GM10266 (cell line): Measurements from ENCODE around the gene S100PBP.

Source experiments
- DNase-seq: peaks from one replicate; pipeline ENCODE4 v3.0.0; 2012; ENCODE audit errors: extremely low spot score
- TF ChIP-seq, protein P1 (sequence below): IDR thresholded peaks from 2 replicates; pipeline ENCODE4 v1.5.1; 2012; ENCODE audit warnings: mild to moderate bottlenecking, low read depth; ENCODE audit not compliant: control insufficient read depth, insufficient read depth; ENCODE audit errors: missing control alignments

S100PBP gene

DNA sequence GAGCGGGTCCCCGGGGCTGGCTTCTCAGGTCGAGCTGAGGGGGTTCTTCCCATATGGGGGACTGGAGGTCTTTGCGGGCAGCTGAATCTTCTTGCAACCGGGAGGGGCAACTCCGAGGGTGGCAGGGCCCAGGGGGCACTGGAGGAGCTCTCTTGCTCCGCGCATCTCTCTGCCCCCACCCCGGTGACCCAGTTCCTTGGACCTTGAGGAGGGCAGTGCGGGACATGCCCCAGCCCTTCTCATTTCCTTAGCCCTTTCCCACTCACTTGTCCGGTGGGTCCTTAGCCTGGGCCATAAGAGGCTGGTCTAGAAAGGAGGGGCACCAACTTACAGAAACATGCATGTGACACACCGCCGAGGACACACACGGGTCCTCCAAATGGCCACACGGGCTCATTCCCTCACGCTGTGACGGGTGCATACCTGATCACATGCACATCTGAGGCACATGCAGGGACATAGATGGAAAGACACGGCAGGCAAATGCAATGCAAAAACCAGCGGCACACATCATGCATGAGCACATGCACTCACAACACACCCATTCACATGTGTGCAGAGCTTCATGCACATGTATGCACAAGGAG lies 69.5 kb downstream of the S100PBP start:
- TF ChIP-seq, protein P1, sequence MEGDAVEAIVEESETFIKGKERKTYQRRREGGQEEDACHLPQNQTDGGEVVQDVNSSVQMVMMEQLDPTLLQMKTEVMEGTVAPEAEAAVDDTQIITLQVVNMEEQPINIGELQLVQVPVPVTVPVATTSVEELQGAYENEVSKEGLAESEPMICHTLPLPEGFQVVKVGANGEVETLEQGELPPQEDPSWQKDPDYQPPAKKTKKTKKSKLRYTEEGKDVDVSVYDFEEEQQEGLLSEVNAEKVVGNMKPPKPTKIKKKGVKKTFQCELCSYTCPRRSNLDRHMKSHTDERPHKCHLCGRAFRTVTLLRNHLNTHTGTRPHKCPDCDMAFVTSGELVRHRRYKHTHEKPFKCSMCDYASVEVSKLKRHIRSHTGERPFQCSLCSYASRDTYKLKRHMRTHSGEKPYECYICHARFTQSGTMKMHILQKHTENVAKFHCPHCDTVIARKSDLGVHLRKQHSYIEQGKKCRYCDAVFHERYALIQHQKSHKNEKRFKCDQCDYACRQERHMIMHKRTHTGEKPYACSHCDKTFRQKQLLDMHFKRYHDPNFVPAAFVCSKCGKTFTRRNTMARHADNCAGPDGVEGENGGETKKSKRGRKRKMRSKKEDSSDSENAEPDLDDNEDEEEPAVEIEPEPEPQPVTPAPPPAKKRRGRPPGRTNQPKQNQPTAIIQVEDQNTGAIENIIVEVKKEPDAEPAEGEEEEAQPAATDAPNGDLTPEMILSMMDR = no peak

DNA sequence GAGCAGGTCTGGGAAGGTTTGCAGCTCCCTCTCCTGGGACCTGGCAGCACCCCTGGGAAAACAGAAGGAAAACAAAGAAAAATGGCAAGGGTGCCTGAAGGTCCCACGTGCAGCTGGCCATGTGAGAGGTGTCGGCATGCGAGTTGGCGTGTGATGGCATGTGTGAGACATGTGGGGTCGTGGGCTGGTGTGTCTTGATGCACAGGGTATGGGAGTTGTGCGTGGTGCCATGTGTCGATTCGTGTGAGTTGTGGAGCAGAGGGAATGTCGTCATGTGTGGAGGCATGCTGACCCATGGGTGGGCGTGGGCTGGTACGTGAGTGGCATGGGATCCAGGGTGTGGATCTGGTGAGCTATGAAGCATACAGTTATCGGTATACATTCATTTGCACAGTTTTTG lies 70.2 kb downstream of the S100PBP start:
- no peak for DNase-seq
- TF ChIP-seq, protein P1 = no peak

More for the DNA sequence above, 69.5 kb downstream of the S100PBP start:
- DNase-seq = no peak

DNA sequence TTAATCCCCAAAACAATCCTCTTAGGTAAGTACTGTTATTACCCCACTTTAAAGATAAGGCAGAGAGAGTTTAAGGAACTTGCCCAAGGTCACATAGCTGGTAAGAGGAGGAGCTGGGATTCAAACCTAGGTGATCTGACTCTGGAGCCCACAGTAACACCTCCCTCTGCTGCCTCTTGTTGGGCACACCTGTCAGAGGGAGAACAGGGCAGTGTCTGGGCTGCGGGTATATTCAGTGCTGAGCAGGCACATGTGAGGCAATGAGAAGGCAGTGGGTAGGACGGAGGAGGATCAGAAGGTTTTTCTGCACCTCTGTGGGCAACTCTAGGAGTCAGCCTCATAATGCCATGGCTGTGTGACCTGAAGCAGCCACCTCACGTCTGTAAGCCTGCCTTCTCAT lies 70.7 kb downstream of the S100PBP start:
- DNase-seq = no peak
- TF ChIP-seq, protein P1 = no peak

DNA sequence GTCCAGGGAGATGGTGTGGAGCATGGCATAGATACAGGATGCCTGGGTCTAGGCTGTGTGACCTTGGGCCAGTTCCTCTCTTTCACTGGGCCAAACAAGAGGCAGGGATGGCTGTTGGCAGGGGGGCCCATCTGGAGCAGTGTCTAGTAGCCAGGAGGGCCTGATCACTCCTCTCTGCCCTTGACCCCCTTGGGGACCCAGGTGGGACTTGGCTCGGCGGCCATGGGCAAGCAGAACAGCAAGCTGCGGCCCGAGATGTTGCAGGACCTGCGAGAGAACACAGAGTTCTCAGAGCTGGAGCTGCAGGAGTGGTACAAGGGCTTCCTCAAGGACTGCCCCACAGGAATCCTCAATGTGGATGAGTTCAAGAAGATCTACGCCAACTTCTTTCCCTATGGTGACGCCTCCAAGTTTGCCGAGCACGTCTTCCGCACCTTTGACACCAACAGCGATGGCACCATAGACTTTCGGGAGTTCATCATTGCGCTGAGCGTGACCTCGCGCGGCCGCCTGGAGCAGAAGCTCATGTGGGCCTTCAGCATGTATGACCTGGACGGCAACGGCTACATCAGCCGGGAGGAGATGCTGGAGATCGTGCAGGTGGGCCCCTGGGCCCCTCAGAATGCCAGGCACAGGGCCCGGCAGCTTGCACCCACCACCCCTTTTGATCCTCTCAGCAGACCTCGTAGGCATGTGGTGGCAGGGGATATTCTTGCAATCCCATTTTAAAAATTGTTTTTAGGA lies 71.4 kb downstream of the S100PBP start:
- TF ChIP-seq, protein P1 = no peak
- no peak for DNase-seq

DNA sequence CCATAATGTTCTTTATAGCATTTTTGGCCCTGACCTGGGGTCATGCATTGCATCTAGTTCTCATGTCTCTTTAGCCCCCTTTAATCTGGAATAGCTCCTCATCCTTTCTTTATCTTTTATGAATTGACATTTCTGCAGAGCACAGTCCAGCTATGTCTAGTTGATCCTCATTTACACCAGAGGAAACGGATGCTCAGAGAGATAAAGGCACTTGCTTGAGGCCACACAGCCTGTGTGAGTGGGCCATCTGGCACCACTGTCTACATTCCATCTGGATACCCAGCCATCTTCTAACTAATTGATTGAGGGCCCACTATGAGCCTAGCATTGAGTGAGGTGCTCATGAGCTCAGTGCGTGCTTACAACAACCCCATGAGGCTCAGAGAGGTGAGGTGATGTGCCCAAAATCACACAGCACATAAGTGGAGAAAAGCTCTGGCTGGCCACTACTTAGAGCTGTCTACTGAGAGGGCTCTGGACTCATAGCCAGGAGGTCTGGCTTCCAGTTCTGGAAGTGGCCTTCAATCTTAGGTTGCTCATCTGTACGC lies 72.4 kb downstream of the S100PBP start:
- TF ChIP-seq, protein P1 = no peak
- DNase-seq = no peak

DNA sequence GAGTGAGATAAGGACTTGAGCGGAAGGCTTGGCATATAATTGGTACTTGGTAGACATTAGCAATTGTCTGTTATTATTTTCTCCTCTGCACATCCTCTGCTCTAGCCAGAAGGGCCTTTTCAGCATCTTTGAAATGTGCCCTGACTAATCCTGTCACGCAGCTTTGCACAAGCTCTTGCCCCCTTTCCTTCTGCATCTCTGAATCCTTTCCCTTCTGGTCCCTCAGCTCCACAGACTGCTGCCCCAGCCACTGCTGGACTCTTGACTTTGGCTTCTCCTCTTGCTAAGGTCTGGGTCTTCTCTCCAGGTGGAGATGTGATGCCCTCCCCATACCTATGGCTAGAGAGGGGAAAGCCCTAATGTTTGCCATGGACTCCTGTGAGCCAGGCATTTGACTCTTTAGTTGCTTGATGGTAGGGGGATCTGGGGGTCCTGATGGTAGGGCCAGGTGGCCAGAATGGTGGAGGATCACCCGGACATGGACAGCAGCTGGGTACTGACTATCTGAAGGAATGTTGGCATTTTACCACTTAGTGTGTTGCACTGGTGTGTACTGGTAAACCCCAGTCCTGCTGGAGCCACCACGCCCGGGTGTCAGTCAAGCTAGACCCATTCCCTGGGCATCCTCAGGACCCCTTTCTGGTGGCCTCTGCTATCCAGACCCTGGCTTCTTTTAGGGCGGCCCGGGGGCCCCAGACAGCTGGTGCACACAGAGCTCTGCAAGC lies 73.2 kb downstream of the S100PBP start:
- DNase-seq = no peak

More for the DNA sequence above, 73.2 kb downstream of the S100PBP start:
- TF ChIP-seq, protein P1 = no peak
